Measurements from ENCODE around the gene TIGD1.

Gene TIGD1

GRCh38 chr2:232541961-232542714 lies 8.2 kb downstream of the TIGD1 start:
- no peak for DNase-seq (ENCODE audit: low read depth)
- TF ChIP-seq, protein P1, sequence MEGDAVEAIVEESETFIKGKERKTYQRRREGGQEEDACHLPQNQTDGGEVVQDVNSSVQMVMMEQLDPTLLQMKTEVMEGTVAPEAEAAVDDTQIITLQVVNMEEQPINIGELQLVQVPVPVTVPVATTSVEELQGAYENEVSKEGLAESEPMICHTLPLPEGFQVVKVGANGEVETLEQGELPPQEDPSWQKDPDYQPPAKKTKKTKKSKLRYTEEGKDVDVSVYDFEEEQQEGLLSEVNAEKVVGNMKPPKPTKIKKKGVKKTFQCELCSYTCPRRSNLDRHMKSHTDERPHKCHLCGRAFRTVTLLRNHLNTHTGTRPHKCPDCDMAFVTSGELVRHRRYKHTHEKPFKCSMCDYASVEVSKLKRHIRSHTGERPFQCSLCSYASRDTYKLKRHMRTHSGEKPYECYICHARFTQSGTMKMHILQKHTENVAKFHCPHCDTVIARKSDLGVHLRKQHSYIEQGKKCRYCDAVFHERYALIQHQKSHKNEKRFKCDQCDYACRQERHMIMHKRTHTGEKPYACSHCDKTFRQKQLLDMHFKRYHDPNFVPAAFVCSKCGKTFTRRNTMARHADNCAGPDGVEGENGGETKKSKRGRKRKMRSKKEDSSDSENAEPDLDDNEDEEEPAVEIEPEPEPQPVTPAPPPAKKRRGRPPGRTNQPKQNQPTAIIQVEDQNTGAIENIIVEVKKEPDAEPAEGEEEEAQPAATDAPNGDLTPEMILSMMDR (IDR thresholded peaks at IDR 0.05; ENCODE audit: control insufficient read depth, insufficient read depth, low read depth, low read length, missing control alignments), result no peak
- H3K4me3 ChIP-seq (ENCODE audit: control insufficient read depth, low read depth, low read length), result no peak overlapping the region

DNA sequence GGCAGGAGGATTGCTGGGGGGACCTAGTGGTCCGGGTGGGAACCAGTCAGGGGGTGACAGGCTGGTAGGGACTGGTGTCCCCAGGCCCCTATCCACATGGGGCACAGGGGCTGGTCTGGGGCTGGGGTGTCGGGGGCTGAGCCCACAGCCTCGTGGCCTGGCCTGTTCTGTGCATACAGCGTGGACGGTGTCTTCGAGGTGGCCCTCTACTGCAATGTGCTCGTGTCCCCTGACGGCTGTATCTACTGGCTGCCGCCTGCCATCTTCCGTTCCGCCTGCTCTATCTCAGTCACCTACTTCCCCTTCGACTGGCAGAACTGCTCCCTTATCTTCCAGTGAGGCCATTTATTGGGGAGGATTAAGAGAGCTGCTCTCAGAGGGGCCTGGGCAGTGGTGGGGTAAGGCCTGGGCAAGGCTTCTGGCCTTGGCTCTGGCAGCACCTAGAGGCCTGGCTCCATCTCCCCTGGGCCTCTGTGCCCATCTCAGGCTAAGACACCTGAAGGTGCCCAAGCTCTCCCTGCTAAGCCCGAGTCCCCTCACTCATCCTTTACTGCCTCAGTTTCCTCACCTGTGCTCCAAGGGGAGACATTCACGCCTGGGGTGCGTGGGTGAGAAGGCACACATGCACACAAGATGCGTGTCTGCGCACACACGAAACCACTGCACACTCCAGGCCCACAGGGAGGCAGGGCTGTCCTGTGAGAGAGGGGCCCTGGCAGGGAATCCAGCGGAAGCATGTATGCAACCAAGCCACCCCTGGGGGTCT lies 9.0 kb downstream of the TIGD1 start:
- H3K4me3 ChIP-seq (ENCODE audit: control insufficient read depth, low read depth, low read length), result no peak overlapping the region
- DNase-seq (ENCODE audit: low read depth), result no peak
- TF ChIP-seq, protein P1 (IDR thresholded peaks at IDR 0.05; ENCODE audit: control insufficient read depth, insufficient read depth, low read depth, low read length, missing control alignments), result no peak

DNA sequence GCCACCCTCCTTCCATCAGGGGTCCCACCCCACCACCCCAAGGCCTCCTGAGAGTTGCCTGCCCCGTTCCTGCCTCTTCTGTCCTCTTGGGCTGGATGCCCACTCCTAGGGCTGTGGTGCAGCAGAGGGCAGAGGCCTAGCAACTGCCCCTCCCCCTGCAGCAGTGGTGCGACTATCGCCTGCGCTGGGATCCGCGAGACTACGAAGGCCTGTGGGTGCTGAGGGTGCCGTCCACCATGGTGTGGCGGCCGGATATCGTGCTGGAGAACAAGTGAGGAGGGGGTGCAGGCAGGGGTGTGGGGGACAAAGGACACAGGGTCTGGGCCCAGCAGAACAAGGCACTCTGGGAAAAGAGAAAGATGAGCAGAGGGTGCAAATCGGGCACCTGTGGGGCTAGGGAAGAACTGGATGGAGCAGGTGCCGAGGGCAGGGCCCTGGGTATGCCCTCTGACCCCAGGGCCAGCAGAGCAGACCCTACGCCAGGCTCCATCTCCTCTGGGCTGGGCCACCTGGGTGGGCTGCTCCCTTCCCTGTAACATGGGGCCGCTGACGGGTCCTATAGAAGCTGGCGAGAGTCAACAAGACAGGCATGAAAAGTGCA lies 9.8 kb downstream of the TIGD1 start:
- H3K4me3 ChIP-seq (ENCODE audit: control insufficient read depth, low read depth, low read length), result no peak overlapping the region
- DNase-seq (ENCODE audit: low read depth), result no peak
- TF ChIP-seq, protein P1 (IDR thresholded peaks at IDR 0.05; ENCODE audit: control insufficient read depth, insufficient read depth, low read depth, low read length, missing control alignments), result no peak

DNA sequence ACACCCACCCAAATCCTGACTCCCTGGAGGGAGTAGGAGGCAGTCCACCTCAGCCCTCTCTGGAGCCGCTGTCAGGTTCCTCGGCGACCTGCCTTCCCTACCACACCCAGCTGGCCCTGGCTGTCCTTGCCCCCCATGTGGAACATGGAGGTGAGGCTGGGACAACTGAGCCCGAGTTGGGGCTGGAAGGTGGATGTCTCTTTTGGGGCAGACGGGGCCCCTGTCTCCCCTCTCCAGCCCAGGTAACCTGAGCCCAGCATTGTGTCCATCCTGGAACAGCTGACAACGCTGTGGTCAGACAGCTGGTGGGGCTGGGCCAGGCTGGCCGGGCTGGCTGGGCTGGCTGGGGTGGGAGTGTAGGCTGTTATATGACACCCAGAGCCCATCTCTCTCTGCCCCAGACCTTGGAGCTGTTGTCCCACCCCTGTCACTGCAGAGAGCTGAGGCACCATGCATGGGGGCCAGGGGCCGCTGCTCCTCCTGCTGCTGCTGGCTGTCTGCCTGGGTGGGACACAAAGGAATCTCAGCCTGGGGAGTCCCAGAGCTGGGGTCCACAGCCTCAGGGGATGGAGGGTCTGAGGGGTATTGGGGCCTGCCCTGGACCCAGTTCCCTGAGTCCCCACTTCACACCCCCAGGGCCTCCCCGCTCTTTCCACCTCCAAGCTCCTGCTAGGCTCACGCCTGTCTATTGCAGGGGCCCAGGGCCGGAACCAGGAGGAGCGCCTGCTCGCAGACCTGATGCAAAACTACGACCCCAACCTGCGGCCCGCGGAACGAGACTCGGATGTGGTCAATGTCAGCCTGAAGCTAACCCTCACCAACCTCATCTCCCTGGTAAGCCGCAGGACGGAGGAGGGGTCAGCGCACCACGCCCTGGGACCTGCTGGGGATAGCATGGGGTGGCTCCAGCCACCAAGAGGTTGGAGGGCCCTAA lies 10.8 kb downstream of the TIGD1 start, which contains the start of gene CHRNG:
TSS of gene CHRNG (plus strand) at position 395 of the 934 bp plus-strand sequence. CDS start at position 451, 56 bp downstream.
- no peak for DNase-seq (ENCODE audit: low read depth)
- H3K4me3 ChIP-seq (ENCODE audit: control insufficient read depth, low read depth, low read length), result no peak within 1 kb of the TSS
- TF ChIP-seq, protein P1 (IDR thresholded peaks at IDR 0.05; ENCODE audit: control insufficient read depth, insufficient read depth, low read depth, low read length, missing control alignments), result no peak

DNA sequence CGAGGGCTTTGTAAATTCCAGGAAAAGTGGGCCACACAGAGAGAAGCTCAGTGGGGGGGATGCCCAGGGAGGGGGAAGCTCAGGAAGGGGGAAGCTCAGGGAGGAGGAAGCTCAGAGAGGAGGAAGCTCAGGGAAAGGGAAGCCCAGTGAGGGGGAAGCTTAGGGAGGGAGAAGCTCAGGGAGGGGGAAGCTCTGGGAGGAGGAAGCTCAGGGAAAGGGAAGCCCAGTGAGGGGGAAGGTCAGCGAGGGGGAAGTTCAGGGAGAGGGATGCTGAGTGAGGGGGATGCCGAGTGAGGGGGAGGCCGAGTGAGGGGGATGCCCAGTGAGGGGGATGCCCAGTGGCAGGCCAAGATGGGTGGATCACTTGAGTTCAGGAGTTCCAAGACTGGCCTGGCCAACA lies 11.7 kb downstream of the TIGD1 start:
- no peak for DNase-seq (ENCODE audit: low read depth)
- H3K4me3 ChIP-seq (ENCODE audit: control insufficient read depth, low read depth, low read length), result no peak overlapping the region
- TF ChIP-seq, protein P1 (IDR thresholded peaks at IDR 0.05; ENCODE audit: control insufficient read depth, insufficient read depth, low read depth, low read length, missing control alignments), result no peak

GRCh38 chr2:232537499-232537898 lies 12.9 kb downstream of the TIGD1 start:
- TF ChIP-seq, protein P1 (IDR thresholded peaks at IDR 0.05; ENCODE audit: control insufficient read depth, insufficient read depth, low read depth, low read length, missing control alignments), result no peak
- H3K4me3 ChIP-seq (ENCODE audit: control insufficient read depth, low read depth, low read length), result no peak overlapping the region
- DNase-seq (ENCODE audit: low read depth), result no peak

All from AG09309 (cell line).